IMR-90 (cell line): Measurements from ENCODE around the gene SLC25A30. TPM values are rescaled to one million over a fixed set of nuclear protein-coding genes. Genes with fewer than 3 reads are reported as not detected.

Experiments used
- ATAC-seq: fragments of 200-7000 bp; cut with Tn5 transposase; 2 replicates; pipeline ENCODE4 v1.9.1; 2020; ENCODE audit warnings: low read depth, mild to moderate bottlenecking, moderate library complexity
- BruUV-seq: library from RNA; stranded (reverse); fragments of 400-500 nt; replicated peaks from 2 replicates; lab custom pipeline; 2021; lab: Mats Ljungman, UMichigan
- CTCF ChIA-PET: fragments of 300-600 bp; formaldehyde crosslinking; extraction: SDS; loops from one replicate; lab custom pipeline; 2021; ENCODE audit warnings: antibody characterized with exemption; lab: Yijun Ruan, JAX
- POLR2A ChIA-PET: fragments of 300-600 bp; sonication (Branson Sonifier 250); formaldehyde crosslinking; loops from one replicate; lab custom pipeline; 2022; ENCODE audit warnings: antibody characterized with exemption; ENCODE audit not compliant: unreplicated experiment; lab: Charles Lee
- DNase-seq: peaks from one replicate; pipeline ENCODE4 v3.0.0; 2013
- H2AFZ ChIP-seq: replicated peaks from 2 replicates; pipeline ENCODE3; 2013; ENCODE audit warnings: low read length, mild to moderate bottlenecking; ENCODE audit not compliant: poor library complexity
- H2AK5ac ChIP-seq: 2 replicates; pipeline ENCODE4 v1.6.1; 2013; ENCODE audit warnings: low read depth, low read length, inconsistent platforms
- H2AK9ac ChIP-seq: replicated peaks from 2 replicates; pipeline ENCODE3; 2013; ENCODE audit warnings: mild to moderate bottlenecking, low read depth, low read length, moderate library complexity; ENCODE audit not compliant: poor library complexity
- H2BK120ac ChIP-seq: 2 replicates; pipeline ENCODE4 v1.6.1; 2013; ENCODE audit warnings: low read depth, low read length, inconsistent platforms
- H2BK15ac ChIP-seq: 3 replicates; pipeline ENCODE4 v1.6.1; 2013; ENCODE audit warnings: low read depth, low read length, inconsistent platforms
- H2BK20ac ChIP-seq: 2 replicates; pipeline ENCODE4 v1.6.1; 2013; ENCODE audit warnings: low read depth, mild to moderate bottlenecking, inconsistent platforms, low read length, moderate library complexity
- H2BK5ac ChIP-seq: 2 replicates; pipeline ENCODE4 v1.6.1; 2013; ENCODE audit warnings: mild to moderate bottlenecking, low read depth, low read length, inconsistent platforms; ENCODE audit not compliant: poor library complexity, severe bottlenecking
- H3K14ac ChIP-seq: replicated peaks from 2 replicates; pipeline ENCODE4 v1.6.1; 2013; ENCODE audit warnings: low read depth, low read length, inconsistent platforms
- H3K18ac ChIP-seq: 2 replicates; pipeline ENCODE4 v1.6.1; 2013; ENCODE audit warnings: low read depth, low read length, control low read depth
- H3K23ac ChIP-seq: 2 replicates; pipeline ENCODE4 v1.6.1; 2013; ENCODE audit warnings: low read depth, low read length, inconsistent platforms
- H3K27ac ChIP-seq: 2 replicates; pipeline ENCODE4 v1.5.1; 2013; ENCODE audit warnings: mild to moderate bottlenecking, control low read depth, low read length; ENCODE audit not compliant: insufficient read depth
- H3K27me3 ChIP-seq: 2 replicates; pipeline ENCODE4 v1.6.1; 2013; ENCODE audit warnings: low read length; ENCODE audit not compliant: control insufficient read depth, insufficient read depth
- H3K36me3 ChIP-seq: 2 replicates; pipeline ENCODE4 v1.6.1; 2013; ENCODE audit warnings: low read length, mixed read lengths; ENCODE audit not compliant: control insufficient read depth, insufficient read depth
- H3K4ac ChIP-seq: 2 replicates; pipeline ENCODE4 v1.6.1; 2013; ENCODE audit warnings: low read depth, low read length, inconsistent platforms
- H3K4me1 ChIP-seq: 2 replicates; pipeline ENCODE4 v1.6.1; 2013; ENCODE audit warnings: low read length, mixed read lengths; ENCODE audit not compliant: control insufficient read depth, insufficient read depth
- H3K4me2 ChIP-seq: 2 replicates; pipeline ENCODE4 v1.6.1; 2013; ENCODE audit warnings: low read depth, mild to moderate bottlenecking, control low read depth, low read length, moderate library complexity
- H3K4me3 ChIP-seq: 2 replicates; pipeline ENCODE4 v1.5.1; 2013; ENCODE audit warnings: low read depth, mild to moderate bottlenecking, control low read depth, low read length, moderate library complexity; ENCODE audit not compliant: insufficient read depth
- H3K56ac ChIP-seq: 2 replicates; pipeline ENCODE4 v1.6.1; 2013; ENCODE audit warnings: low read length, inconsistent platforms; ENCODE audit not compliant: insufficient read depth; ENCODE audit errors: extremely low read depth
- H3K79me1 ChIP-seq, 2 experiments: 2 replicates each; pipeline ENCODE4 v1.6.1; 2013; ENCODE audit warnings: low read length in 2 of 2, inconsistent platforms in 1 of 2, low read depth in 1 of 2
- H3K9ac ChIP-seq: 2 replicates; pipeline ENCODE4 v1.6.1; 2013; ENCODE audit warnings: low read depth, low read length, control low read depth
- H3K9me1 ChIP-seq: 2 replicates; pipeline ENCODE4 v1.6.1; 2013; ENCODE audit warnings: low read length, inconsistent platforms; ENCODE audit not compliant: insufficient read depth
- H3K9me3 ChIP-seq: 2 replicates; pipeline ENCODE4 v1.6.1; 2013; ENCODE audit warnings: low read length; ENCODE audit not compliant: control insufficient read depth, insufficient read depth
- H4K20me1 ChIP-seq: 2 replicates; pipeline ENCODE4 v1.6.1; 2013; ENCODE audit warnings: low read length, inconsistent platforms; ENCODE audit not compliant: insufficient read depth
- H4K5ac ChIP-seq: 2 replicates; pipeline ENCODE4 v1.6.1; 2013; ENCODE audit warnings: mild to moderate bottlenecking, low read depth, low read length, control low read depth
- H4K8ac ChIP-seq, 2 experiments: 2 replicates each; pipeline ENCODE4 v1.6.1; 2013; ENCODE audit warnings: low read depth in 2 of 2, low read length in 2 of 2, control low read depth in 1 of 2, inconsistent platforms in 1 of 2
- H4K91ac ChIP-seq: 2 replicates; pipeline ENCODE4 v1.6.1; 2013; ENCODE audit warnings: low read depth, low read length, inconsistent platforms; ENCODE audit not compliant: insufficient read depth
- MAFK ChIP-seq: IDR thresholded peaks from 2 replicates; pipeline ENCODE4 v1.6.1; 2012; ENCODE audit warnings: low read depth, low read length, improper control_type of control experiment
- MAZ ChIP-seq: IDR thresholded peaks from 2 replicates; pipeline ENCODE4 v1.6.1; 2012; ENCODE audit warnings: low read depth, mild to moderate bottlenecking, low read length, improper control_type of control experiment, moderate library complexity, borderline replicate concordance
- RCOR1 ChIP-seq: IDR thresholded peaks from 2 replicates; pipeline ENCODE4 v1.6.1; 2012; ENCODE audit warnings: mild to moderate bottlenecking, low read length, improper control_type of control experiment; ENCODE audit not compliant: insufficient replicate concordance
- WGBS, 2 experiments: methylation state at CpG; one replicate each; pipeline versions ENCODE4 v1.1.5 to v1.1.7; 2013; ENCODE audit warnings: missing lambda C conversion rate in 2 of 2; ENCODE audit not compliant: insufficient read length in 1 of 2; ENCODE audit errors: extremely low coverage in 2 of 2; 5-methylcytosine and 5-hydroxymethylcytosine counted together
- dilution Hi-C: fragments of 300-500 bp; cut with HindIII; formaldehyde crosslinking; loops from one replicate; pipeline ENCODE4 v1.14.3; 2018; ENCODE audit warnings: low sequenced_read_pairs; ENCODE audit not compliant: unreplicated experiment
- in situ Hi-C: fragments of 300-500 bp; cut with MboI; formaldehyde crosslinking; loops from 3 replicates; pipeline ENCODE4 v1.14.3; 2019; ENCODE audit warnings: low sequenced_read_pairs, inconsistent platforms, mixed read lengths
- intact Hi-C: fragments of 100-400 bp; cut with micrococcal nuclease; formaldehyde crosslinking; loops from 2 replicates; pipeline ENCODE4 v1.10.0; 2022
- polyA plus RNA-seq, 3 experiments: library from polyadenylated mRNA; depleted of rRNA; stranded (reverse); fragments of >200 nt; gene quantifications; 2 replicates each; pipeline ENCODE4 v1.2.3, GENCODE V29; 2012; ENCODE audit warnings: low replicate concordance in 1 of 3
- total RNA-seq: library from RNA; depleted of rRNA; stranded (reverse); fragments of >200 nt; gene quantifications from 2 replicates; pipeline ENCODE4 v1.2.3, GENCODE V29; 2012

SLC25A30 gene
- total and polyA plus RNA-seq, 2 of the 4 experiments (the other 2 are of a cell fraction), result 9.9 to 19.4 TPM

- H4K5ac ChIP-seq, result no peak overlapping the region
- H3K79me1 ChIP-seq, result peaks cover 23 to 34% of the 10 kb centered on the region in 2 experiments
- H3K4me3 ChIP-seq, result no peak overlapping the region
- H3K4me2 ChIP-seq, result no peak overlapping the region
- H3K14ac ChIP-seq, result no peak overlapping the region
- H4K20me1 ChIP-seq, result no peaks in the 10 kb centered on the region
- no TSS peak for BruUV-seq
- no peak overlapping the region for H2BK20ac ChIP-seq
- no peak overlapping the region for H4K91ac ChIP-seq
- dilution Hi-C loops, result no loop called here
- H3K4me1 ChIP-seq, result peaks cover 2% of the 10 kb centered on the region; the same call in 1 of the 2 replicates
- no peak overlapping the region for H2AK9ac ChIP-seq
- H2BK15ac ChIP-seq, result no peak overlapping the region
- DNase-seq (no peak), ATAC-seq (no peak)
- H3K18ac ChIP-seq, result no peak overlapping the region
- H4K8ac ChIP-seq, result no peak overlapping the region
- no peak overlapping the region for H2AFZ ChIP-seq
- H3K56ac ChIP-seq, result no peak overlapping the region
- in situ Hi-C loops, result loop anchor here (25.0 kb wide), 1 partner anchor 635 kb away; no protein-coding TSS in a partner anchor
- ChIA-PET POLR2A (no interaction called here), CTCF (no interaction called here)
- no peak overlapping the region for H3K23ac ChIP-seq
- H3K9me1 ChIP-seq, result peaks cover 3% of the 10 kb centered on the region
- TF ChIP-seq RCOR1 (no peak), MAZ (no peak), MAFK (no peak)
- no peaks in the 10 kb centered on the region for H3K9me3 ChIP-seq
- H3K9ac ChIP-seq, result no peak overlapping the region
- intact Hi-C loops, result no loop called here
- no peak overlapping the region for H2AK5ac ChIP-seq
- no peak overlapping the region for H3K27ac ChIP-seq
- H2BK120ac ChIP-seq, result no peak overlapping the region
- H3K4ac ChIP-seq, result no peak overlapping the region
- H2BK5ac ChIP-seq, result no peak overlapping the region
- H3K36me3 ChIP-seq, result peaks cover 37% of the 10 kb centered on the region
- no peaks in the 10 kb centered on the region for H3K27me3 ChIP-seq
- WGBS, 2 experiments, result 79% methylated on average over 4 of the region's 10 CpGs; no CpG with 5 or more reads in 1 of the 2 experiments
These were observed 66.1 kb downstream of the SLC25A30 start for GRCh38 chr13:45352031-45352430.
